Measurements from ENCODE around the gene YJU2. TPM values are rescaled to one million over a fixed set of nuclear protein-coding genes. Genes with fewer than 3 reads are reported as not detected.
A peak's percentile ranks its signal among the peaks of the same experiment; 100 is the strongest.

Gene YJU2
- total RNA-seq, 4 donors from 2014 or later, result 9.6 to 24.3 (median 17.1) TPM

DNA sequence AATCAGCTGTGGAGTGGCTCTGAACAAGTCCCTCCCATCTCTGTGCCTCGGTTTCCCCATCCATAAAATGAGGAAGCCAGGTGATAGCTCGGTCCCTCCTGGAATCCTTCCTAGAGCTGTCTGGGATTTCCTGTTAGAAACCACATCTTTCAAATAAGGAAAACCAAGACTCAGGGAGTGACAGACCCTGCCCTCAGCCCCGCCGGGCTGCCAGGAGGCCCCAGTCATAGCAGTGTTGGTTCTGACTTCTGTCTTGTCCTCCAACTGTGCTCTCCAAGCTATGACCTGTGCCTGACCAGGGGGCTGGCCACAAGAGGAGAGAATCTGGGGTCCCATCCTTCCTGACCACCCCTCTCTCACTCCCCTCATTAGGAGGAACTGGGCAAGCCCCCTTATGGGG, 31.1 kb downstream of the YJU2 start:
- Histone ChIP-seq H3K36me3 (no peaks in the 10 kb centered on the region), H3K27ac (no peak overlapping the region), H3K27me3 (peaks cover 60% of the 10 kb centered on the region), H3K4me3 (no peak overlapping the region), H3K9me3 (no peaks in the 10 kb centered on the region), H3K4me1 (peaks cover 4 to 16% (median 13%) of the 10 kb centered on the region in 4 donors)
- in situ Hi-C loops (cut with MboI; ENCODE audit: low pct_ligation_motif_present in 1 of 4, low pct_unique_long_range_greater_than_20kb in 1 of 4, low sequenced_read_pairs in 3 of 4) (loop anchor here in 1 of 4 donors (10.0 kb wide), 1 partner anchor 77 kb away; no protein-coding TSS in a partner anchor), intact Hi-C loops (cut with DNase I; ENCODE audit: low total_unique reads) (no loop called here)
- WGBS, 2 donors (ENCODE audit: low coverage in 1 of 2), result 13 to 60% methylated on average over 1 to 4 of the region's 4 CpGs
- no peak for DNase-seq
- no peak for TF ChIP-seq POLR2A (IDR thresholded peaks at IDR 0.05)
- TF ChIP-seq EP300 (IDR thresholded peaks at IDR 0.05; ENCODE audit: low read depth), result no peak
- TF ChIP-seq POLR2AphosphoS5 (IDR thresholded peaks at IDR 0.05), result no peak
- TF ChIP-seq, protein P1, sequence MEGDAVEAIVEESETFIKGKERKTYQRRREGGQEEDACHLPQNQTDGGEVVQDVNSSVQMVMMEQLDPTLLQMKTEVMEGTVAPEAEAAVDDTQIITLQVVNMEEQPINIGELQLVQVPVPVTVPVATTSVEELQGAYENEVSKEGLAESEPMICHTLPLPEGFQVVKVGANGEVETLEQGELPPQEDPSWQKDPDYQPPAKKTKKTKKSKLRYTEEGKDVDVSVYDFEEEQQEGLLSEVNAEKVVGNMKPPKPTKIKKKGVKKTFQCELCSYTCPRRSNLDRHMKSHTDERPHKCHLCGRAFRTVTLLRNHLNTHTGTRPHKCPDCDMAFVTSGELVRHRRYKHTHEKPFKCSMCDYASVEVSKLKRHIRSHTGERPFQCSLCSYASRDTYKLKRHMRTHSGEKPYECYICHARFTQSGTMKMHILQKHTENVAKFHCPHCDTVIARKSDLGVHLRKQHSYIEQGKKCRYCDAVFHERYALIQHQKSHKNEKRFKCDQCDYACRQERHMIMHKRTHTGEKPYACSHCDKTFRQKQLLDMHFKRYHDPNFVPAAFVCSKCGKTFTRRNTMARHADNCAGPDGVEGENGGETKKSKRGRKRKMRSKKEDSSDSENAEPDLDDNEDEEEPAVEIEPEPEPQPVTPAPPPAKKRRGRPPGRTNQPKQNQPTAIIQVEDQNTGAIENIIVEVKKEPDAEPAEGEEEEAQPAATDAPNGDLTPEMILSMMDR (IDR thresholded peaks at IDR 0.05), result no peak

DNA sequence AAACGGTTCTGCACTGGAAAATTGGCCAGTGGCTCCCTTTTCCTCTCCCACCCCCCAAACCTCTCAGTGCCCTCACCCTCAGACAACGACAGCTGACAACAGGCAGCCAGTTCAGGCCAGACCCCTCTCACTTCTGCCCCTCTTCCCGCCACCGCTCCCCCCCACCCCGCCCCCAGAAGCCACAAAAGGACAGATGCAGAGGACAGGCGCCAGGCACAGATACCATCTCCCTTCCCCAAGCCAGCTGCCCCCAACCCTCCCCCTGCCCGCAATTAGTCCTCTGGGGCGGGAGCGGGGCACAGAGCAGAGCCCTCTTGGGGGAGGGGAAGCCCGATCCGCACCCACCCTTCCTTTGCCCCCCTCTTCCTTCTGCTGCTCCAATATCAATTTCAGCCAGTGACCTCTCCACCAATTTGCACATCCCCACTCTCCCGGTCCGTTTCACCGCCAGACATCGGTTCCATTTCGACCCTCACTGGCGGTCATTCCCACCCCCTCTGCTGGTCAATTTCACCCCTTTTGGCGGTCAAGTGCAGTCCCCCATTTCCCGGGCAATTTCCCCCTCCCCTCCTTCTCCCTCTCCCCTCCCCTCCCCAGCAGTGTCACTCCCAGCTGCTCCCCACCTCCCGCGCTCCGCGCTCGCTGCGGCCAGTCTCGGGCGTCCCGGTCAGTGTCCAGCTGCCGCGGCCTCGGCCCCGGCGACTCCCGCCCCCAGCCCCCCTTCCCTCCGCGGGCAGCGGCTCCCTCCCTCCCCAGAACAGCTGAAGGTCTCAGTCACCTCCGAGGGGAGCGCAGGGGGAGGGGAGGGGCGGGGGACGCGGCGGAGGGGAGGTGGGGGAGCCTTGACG, 31.8 kb downstream of the YJU2 start, which contains the start of gene SHD:
TSS of gene SHD (plus strand) at position 848 of the 848 bp plus-strand sequence. CDS start 798 bp downstream, outside the sequence.
- Histone ChIP-seq H3K27me3 (peaks cover 65% of the 10 kb centered on the region), H3K4me3 (peak within 1 kb of the TSS in 3 of 4 donors; percentile 1 to 43 (median 28)), H3K9me3 (no peaks in the 10 kb centered on the region), H3K4me1 (peaks cover 4 to 18% (median 13%) of the 10 kb centered on the region in 4 donors), H3K27ac (no peak within 1 kb of the TSS), H3K36me3 (no peaks in the 10 kb centered on the region)
- TF ChIP-seq, protein P1 (IDR thresholded peaks at IDR 0.05), result no peak
- no peak for TF ChIP-seq POLR2A (IDR thresholded peaks at IDR 0.05)
- no peak for DNase-seq
- in situ Hi-C loops (cut with MboI; ENCODE audit: low pct_ligation_motif_present in 1 of 4, low pct_unique_long_range_greater_than_20kb in 1 of 4, low sequenced_read_pairs in 3 of 4), result loop anchor here in 1 of 4 donors (10.0 kb wide), 1 partner anchor 76 kb away; no protein-coding TSS in a partner anchor
- WGBS, 2 donors (ENCODE audit: low coverage in 1 of 2), result 13 to 15% methylated on average over 12 to 30 of the region's 44 CpGs
- intact Hi-C loops (cut with DNase I; ENCODE audit: low total_unique reads), result no loop called here

DNA sequence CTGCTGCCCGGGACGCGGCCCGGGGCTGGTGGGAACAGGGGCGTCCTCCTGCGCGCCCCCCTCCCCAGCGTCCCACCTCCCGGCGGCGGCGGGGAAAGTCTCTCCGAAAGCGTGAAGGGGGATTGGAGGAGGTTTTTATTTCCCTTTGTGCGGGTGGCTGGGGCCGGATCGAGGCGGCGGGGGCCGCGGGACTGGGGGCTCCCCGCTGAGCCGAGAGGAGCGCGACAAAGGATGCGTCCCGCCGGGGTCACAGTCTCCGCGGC, 32.3 kb downstream of the YJU2 start:
- Histone ChIP-seq H3K27ac (no peak overlapping the region), H3K27me3 (peaks cover 65% of the 10 kb centered on the region), H3K9me3 (no peaks in the 10 kb centered on the region), H3K4me1 (peaks cover 4 to 21% (median 15%) of the 10 kb centered on the region in 4 donors), H3K36me3 (no peaks in the 10 kb centered on the region), H3K4me3 (peak overlapping the region in 3 of 4 donors; percentile 1 to 43 (median 28))
- intact Hi-C loops (cut with DNase I; ENCODE audit: low total_unique reads), result no loop called here
- 6% methylated on average over 24 of the region's 30 CpGs; no CpG with 5 or more reads in 1 of the 2 donors for WGBS, 2 donors (ENCODE audit: low coverage in 1 of 2)
- no peak for DNase-seq
- in situ Hi-C loops (cut with MboI; ENCODE audit: low pct_ligation_motif_present in 1 of 4, low pct_unique_long_range_greater_than_20kb in 1 of 4, low sequenced_read_pairs in 3 of 4), result loop anchor here in 1 of 4 donors (10.0 kb wide), 1 partner anchor 76 kb away; no protein-coding TSS in a partner anchor
- no peak for TF ChIP-seq POLR2A (IDR thresholded peaks at IDR 0.05)
- no peak for TF ChIP-seq POLR2AphosphoS5 (IDR thresholded peaks at IDR 0.05)
- TF ChIP-seq EP300 (IDR thresholded peaks at IDR 0.05; ENCODE audit: low read depth), result no peak
- TF ChIP-seq, protein P1 (IDR thresholded peaks at IDR 0.05), result no peak

DNA sequence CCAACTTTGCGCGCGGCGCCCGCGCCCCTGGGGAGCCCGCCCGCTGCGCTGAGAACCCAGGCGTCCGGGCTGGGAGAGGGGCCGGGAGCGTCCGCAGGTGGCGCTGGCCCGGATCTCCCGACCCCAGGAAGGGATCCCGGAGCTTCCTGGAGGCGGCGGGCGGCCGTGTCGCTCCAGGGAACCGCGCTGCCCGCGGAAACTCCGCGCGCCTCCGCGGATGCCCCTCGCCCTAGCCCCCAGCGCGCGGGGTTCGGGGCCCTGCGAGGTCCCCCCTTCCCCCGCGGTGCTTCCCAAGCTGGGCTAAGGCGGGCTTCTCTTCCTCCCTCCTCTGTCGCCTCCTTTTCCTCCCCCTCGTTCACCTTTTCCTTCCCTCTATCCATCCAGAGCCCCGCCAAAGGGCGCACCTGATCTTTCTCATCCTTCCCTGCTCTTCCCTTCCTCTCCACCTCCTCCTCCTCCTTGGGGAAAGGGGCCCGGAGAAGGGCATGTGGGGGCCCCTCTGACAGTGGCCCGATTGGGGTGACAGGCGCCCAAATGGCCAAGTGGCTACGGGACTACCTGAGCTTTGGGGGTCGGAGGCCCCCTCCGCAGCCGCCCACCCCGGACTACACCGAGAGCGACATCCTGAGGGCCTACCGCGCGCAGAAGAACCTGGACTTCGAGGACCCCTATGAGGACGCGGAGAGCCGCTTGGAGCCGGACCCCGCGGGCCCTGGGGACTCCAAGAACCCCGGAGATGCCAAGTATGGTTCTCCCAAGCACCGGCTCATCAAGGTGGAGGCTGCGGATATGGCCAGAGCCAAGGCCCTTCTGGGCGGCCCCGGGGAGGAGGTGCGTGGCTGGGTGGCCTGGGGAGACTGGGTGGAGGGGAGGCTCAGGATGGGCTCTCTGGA, 32.9 kb downstream of the YJU2 start:
- in situ Hi-C loops (cut with MboI; ENCODE audit: low pct_ligation_motif_present in 1 of 4, low pct_unique_long_range_greater_than_20kb in 1 of 4, low sequenced_read_pairs in 3 of 4) (loop anchor here in 1 of 4 donors (10.0 kb wide), 1 partner anchor 75 kb away; no protein-coding TSS in a partner anchor), intact Hi-C loops (cut with DNase I; ENCODE audit: low total_unique reads) (no loop called here)

More for the DNA sequence above, 32.9 kb downstream of the YJU2 start:
- Histone ChIP-seq H3K27ac (no peak overlapping the region), H3K4me1 (peaks cover 4 to 21% (median 15%) of the 10 kb centered on the region in 4 donors), H3K9me3 (no peaks in the 10 kb centered on the region), H3K36me3 (no peaks in the 10 kb centered on the region), H3K27me3 (peaks cover 67% of the 10 kb centered on the region), H3K4me3 (peak overlapping the region in 3 of 4 donors; percentile 1 to 43 (median 28))
- TF ChIP-seq POLR2AphosphoS5 (IDR thresholded peaks at IDR 0.05) (no peak), EP300 (IDR thresholded peaks at IDR 0.05; ENCODE audit: low read depth) (no peak)
- 9% methylated on average over 54 of the region's 71 CpGs; no CpG with 5 or more reads in 1 of the 2 donors for WGBS, 2 donors (ENCODE audit: low coverage in 1 of 2)
- DNase-seq, result no peak

All from transverse colon (tissue), 4 donors.